HTR-8/SVneo (cell line): ENCODE data around the gene ATRIP.

Experiments
- DNase-seq: peaks from one replicate; pipeline ENCODE4 v3.0.0; 2011; ENCODE audit warnings: low spot score, mixed read lengths; ENCODE audit not compliant: insufficient read length
- FAIRE-seq: peaks from 2 replicates; lab custom pipeline; 2011; peaks lifted over from hg19 to GRCh38; lab: Jason Lieb, UNC

The ATRIP gene

GRCh38 chr3:48409291-48410201, 37.0 kb upstream of the ATRIP start:
- FAIRE-seq: no peak
- DNase-seq: no peak

- DNase-seq (no peak), FAIRE-seq (no peak)
Observed at GRCh38 chr3:48410205-48411040, 36.1 kb upstream of the ATRIP start.

- no peak for DNase-seq
- no peak for FAIRE-seq
Observed at GRCh38 chr3:48411041-48411588, 35.4 kb upstream of the ATRIP start.

DNA sequence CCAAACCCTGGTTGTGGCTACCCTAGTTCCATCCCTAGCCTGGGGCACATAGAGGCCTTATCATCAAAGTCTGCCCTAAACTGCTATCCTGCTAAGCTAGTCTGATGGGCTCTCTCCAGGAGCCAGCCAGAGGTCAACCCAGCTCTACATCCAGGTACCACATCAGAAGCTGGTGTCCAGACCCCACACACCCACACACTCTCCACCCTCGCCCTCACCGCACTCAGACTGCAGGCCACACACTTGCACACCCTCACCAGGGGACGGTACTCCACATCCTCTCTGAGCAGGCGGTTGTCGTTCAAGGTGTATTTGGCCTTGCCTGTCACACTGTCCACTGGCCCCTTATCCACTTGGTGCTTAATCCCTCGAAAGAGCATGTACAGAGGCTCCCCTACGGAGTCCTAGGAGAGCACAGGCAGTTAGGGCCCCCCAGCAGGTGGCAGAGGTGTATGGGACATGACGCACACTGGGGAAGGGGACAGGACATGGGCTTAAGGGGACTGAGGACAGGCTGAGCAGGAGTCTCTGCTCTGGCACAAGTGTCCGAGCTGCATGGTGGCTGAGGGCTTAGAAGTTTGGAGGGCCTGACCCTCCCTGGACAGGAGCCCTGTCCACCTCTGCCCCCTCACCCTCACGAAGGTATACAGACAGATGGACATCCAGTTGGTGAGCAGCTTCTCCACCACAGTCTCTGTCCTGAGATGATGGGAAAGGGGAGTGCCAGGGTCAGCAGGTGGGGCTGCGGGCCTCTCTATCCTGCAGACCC, 34.7 kb upstream of the ATRIP start:
- no peak for FAIRE-seq

DNA sequence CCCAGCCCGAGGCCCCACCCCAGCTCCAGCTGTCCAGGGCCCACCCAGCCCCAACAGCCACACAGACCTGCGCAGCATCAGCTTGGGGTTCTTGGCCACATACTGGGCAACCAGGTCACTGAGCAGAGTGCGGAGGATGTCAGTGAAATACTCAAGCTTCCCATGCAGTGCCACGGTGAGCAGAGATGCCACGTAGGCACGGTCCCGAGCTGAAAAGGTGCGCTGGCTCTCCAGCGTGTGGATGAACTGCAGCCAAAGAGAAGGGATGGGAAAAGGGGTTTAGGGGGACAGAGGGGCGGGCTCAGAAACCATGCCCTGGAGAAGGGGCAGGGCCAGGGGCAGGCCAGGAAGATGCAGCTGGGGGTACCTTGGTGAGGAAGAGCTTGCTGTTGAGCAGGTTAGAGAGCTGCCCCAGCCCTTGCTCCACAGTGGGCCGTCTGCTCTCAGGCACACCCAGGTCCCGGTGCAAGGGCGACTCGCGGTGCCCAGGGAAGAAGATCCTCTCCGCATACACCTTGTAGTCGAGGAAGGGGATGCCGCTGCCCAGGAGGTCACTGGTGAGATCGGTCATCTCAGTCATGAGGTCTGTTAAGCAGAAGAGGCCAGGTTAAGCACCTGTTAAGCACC, 34.0 kb upstream of the ATRIP start:
- FAIRE-seq (no peak), DNase-seq (no peak)

More for the DNA sequence above, 34.7 kb upstream of the ATRIP start:
- DNase-seq: no peak

GRCh38 chr3:48413086-48413485, 33.5 kb upstream of the ATRIP start:
- DNase-seq (no peak), FAIRE-seq (peak; percentile 26)

DNA sequence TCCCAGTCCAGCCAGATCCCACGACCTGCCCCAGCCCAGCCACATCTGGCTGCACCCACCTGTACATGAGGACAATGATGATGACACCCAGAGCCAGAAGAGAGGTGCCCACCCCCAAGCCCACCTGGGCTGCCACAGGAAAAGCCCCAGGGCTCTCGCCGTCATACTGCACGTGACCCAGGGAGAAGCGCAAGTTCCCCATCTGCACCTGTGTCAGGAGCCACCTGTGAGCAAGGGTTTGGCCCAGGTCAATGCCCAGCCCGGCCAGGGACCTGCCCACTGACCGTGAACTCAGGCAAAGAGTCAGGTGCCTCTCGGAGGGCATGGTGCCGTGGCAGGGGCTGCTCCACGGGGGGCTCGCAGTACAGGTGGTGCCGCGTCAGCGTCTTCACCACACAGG, 32.9 kb upstream of the ATRIP start:
- FAIRE-seq: no peak

DNA sequence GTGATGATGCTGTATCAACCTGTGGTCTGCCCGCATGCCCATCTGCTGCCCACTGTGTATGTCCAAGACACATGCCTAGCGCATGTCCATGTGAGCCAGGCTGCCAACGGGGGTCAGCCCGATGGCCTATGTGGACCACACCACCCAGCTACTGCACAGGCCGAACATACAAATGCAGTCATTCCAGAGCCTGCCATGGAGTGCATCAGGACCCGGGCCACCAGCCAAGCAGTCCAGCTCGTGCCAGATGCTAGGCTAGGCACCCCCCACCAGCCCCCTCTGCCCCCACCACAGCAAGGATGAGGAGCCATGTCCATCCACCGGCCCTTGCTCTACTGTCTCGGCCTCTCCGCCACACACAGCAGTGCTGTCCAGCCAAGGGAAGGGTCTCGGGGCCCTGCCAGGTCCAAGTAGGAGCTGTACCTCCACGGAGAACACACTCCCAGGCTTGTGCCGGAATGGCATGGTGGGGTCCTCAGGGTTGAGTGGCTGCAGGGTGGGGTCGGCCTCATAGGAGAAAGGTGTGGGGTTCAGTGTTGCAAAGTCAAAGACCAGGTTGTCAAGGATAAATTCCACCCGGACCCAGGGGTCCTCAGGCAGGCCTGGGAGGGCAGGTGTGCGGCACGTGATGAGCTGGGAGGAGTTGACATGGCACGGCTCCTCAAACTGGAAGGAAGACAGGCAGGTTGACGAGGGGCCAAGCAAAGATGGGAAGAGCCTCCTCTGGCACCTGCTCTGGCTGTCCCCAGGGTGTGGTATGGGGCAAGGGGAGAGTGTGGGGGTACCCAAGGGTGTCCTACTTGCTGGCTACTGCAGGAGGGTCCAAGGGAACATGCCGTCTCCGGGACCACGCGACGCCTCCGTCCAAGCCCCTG, 31.9 kb upstream of the ATRIP start:
- FAIRE-seq (no peak), DNase-seq (no peak)

More for the DNA sequence above, 32.9 kb upstream of the ATRIP start:
- no peak for DNase-seq

DNA sequence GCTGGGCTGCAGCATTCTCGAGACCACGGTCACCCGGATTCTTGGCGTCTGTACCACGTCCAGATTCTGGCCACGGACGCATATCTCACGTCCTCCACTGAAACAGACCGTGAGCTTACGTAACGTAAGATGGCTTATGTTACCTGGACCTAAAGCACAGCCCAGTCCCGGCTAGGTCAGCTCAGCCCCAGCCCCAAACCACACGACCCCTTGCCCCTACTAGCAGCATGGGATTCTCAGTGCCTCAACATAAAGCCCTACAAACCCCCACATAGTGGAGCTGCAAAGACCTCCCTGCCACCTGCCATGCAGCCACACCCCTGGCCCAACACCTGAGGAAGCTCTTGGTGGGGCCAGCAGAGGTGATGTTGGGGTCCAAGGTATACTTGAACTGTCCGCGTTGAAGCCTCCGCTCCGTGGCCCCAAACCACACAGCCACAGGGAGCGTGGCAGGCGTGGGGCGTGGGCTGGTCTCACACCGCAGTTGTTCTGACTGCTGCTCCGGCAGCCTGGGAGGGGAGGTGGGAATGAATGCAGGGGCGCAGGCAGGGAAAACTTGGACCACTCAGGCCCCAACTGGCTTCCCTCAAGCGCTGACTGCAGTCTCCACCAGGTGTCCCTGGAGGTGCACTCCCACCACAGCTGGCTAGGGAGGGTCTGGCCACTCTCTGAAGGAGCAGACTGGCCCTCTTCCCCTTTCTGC, 31.1 kb upstream of the ATRIP start:
- DNase-seq (no peak), FAIRE-seq (no peak)

DNA sequence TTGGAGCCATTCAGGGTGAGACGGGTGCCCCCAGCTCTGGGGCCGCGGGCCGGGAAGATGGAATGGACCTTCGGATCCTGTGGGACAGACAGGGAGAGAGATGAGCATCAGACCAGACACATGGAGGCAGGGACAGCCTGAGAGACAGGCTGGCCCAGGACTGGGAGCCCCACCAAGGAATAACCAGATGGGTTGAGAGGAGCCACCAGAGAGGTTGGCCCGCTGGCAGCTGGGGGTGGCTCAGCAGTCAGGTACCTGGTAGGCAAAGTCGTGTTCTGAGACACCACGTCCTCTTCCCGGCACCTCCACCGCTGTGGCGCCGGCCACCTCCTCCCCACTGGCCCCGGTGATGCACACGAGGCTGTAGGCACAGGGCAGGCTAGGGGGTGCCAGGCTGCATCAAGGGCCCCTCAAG, 30.4 kb upstream of the ATRIP start:
- DNase-seq (no peak), FAIRE-seq (no peak)

DNA sequence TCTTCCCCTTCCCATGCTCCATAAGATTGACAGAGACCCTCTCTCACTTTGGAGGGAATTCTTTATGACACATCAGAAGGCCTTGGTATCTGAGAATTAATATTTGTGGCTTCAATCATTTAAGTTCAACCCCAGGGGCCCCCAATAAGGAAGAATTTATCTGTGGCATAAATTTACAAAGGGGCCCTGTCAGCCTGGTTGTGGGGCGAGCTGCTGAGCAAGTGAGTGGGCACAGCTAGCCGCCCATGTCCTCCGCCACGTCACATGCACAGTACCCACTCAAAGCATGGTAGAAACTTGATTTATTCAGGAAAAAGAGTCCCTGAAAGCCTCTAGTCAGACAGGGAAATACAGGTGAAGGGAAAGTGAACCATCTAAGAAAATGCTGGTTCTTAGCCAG, 30.0 kb upstream of the ATRIP start:
- no peak for FAIRE-seq
- no peak for DNase-seq

GRCh38 chr3:48417529-48418108, 28.9 kb upstream of the ATRIP start:
- DNase-seq: no peak
- no peak for FAIRE-seq

- DNase-seq: no peak
Observed at GRCh38 chr3:48418140-48418539, 28.4 kb upstream of the ATRIP start.

GRCh38 chr3:48418651-48419050, 27.9 kb upstream of the ATRIP start:
- DNase-seq: no peak
- no peak for FAIRE-seq

More at GRCh38 chr3:48418140-48418539, 28.4 kb upstream of the ATRIP start:
- FAIRE-seq: no peak

GRCh38 chr3:48419149-48419548, 27.4 kb upstream of the ATRIP start:
- DNase-seq: no peak
- no peak for FAIRE-seq

GRCh38 chr3:48419597-48419996, 26.9 kb upstream of the ATRIP start:
- no peak for DNase-seq
- FAIRE-seq: no peak

- DNase-seq (no peak), FAIRE-seq (no peak)
Observed at GRCh38 chr3:48420561-48420960, 26.0 kb upstream of the ATRIP start.

- DNase-seq (no peak), FAIRE-seq (no peak)
Observed at GRCh38 chr3:48422272-48422671, 24.3 kb upstream of the ATRIP start.
